Measurements from ENCODE around the gene COQ10B.
A peak's percentile ranks its signal among the peaks of the same experiment; 100 is the strongest.
"Not testable (repeated sequence)": the region's sequence is repeated elsewhere in the genome, so short reads cannot be mapped to it uniquely, and the experiment has no call there.

Gene COQ10B

GRCh38 chr2:197453123-197453913 is at the start of gene COQ10B:
COQ10B (plus strand) TSS chr2:197453552; CDS start chr2:197453561, 9 bp downstream.
- peak; percentile 93 to 94 for DNase-seq

- no peak for DNase-seq
Observed at GRCh38 chr2:197405582-197405981, 47.8 kb upstream of the COQ10B start.

DNA sequence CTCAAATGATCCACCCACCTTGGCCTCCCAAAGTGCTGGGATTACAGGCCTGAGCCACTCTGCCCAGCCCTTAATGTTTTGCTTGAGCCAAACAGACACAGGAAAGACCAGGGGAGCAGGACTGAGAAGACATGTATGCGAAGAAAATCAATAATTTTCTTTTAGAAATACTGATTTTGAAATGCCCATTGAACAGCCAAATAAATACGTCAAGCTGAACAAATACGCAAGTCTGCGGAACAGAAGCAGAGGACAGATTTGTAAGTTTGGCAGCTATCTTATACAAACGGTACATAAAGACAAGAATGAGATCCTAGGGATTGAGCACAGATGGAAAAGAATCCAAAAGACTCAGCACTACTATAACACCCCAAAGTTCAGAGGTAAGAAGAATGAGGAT is 39.3 kb upstream of the COQ10B start:
- DNase-seq: no peak

DNA sequence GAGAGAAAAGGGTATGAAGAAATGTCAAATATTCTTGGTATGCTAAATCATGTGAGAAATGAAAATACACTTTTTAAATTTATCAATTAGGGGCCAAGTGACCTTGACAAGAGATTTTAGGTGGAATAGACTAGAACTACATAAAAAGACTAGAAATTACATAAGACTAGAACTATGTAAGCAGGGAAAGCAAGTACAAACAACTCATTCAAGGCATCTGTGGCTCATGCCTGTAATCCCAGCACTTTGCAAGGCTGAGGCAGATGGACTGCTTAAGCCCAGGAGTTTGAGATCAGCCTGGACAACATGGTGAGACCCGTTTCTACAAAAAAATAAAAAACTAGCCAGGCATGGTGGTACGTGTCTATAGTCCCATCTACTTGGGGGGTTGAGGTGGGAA is 38.8 kb upstream of the COQ10B start:
- no peak for DNase-seq

GRCh38 chr2:197416268-197416667 is 37.1 kb upstream of the COQ10B start:
- DNase-seq: no peak

GRCh38 chr2:197419438-197419837 is 33.9 kb upstream of the COQ10B start:
- DNase-seq: no peak

- DNase-seq: no peak
Observed at GRCh38 chr2:197423307-197423706, 30.0 kb upstream of the COQ10B start.

- no peak for DNase-seq
Observed at GRCh38 chr2:197425550-197425949, 27.8 kb upstream of the COQ10B start.

- no peak for DNase-seq
Observed at GRCh38 chr2:197426723-197427603, 26.4 kb upstream of the COQ10B start.

DNA sequence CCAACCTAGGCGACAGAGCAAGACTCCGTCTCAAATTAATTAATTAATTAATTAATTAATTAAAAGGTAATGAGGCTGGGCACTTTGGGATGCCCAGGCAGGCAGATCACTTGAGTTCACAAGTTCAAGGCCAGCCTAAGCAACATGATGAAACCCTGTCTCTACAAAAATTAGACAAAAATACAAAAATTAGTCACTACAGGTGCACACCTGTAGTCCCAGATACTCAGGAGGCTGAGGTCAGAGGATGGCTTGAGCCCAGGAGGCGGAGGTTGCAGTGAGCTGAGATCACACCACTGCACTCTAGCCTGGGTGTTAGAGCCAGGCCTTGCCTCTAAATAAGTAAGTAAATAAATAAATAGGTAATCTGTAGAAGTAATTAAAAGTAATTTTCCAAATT is 25.4 kb upstream of the COQ10B start:
- no peak for DNase-seq

DNA sequence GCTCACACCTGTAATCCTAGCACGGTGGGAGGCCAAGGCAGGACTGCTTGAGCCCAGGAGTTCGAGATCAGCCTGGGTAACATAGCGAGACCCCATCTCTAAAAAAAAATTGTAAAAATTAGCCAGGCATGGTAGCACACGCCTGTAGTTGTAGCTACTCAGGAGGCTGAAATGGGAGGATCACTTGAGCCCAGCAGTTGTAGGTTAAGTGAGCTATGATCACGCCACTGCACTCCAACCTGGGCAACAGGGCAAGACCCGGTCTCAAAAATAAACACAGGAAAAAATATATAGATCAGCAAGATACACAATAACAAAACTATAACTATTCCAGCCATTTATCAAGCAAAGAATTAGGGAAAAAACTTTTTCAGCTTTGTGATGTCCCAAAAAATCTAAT is 21.5 kb upstream of the COQ10B start:
- no peak for DNase-seq

DNA sequence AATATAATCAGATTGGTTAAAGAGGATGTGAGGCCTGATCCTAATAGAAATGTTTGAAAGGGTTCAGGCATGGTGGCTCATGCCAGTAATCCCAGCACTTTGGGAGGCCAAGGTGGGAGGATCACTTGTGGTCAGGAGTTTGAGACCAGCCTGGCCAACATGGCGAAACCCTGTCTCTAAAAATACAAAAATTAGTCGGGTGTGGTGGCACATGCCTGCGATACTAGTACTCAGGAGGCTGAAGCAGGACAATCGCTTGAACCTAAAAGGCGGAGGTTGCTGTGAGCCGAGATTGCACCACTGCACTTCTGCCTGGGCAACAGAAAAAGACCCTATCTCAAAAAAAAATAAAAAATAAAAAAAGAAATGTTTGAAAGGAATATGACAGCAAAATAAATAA is 20.8 kb upstream of the COQ10B start:
- DNase-seq: not testable (repeated sequence)

- DNase-seq: no peak
Observed at GRCh38 chr2:197433780-197434438, 19.4 kb upstream of the COQ10B start.

- peak; percentile 96 to 98 for DNase-seq
Observed at GRCh38 chr2:197434541-197435513, 18.5 kb upstream of the COQ10B start, which contains the start of gene SF3B1. SF3B1 (minus strand) TSS chr2:197435028; CDS start chr2:197434999, 29 bp downstream.

DNA sequence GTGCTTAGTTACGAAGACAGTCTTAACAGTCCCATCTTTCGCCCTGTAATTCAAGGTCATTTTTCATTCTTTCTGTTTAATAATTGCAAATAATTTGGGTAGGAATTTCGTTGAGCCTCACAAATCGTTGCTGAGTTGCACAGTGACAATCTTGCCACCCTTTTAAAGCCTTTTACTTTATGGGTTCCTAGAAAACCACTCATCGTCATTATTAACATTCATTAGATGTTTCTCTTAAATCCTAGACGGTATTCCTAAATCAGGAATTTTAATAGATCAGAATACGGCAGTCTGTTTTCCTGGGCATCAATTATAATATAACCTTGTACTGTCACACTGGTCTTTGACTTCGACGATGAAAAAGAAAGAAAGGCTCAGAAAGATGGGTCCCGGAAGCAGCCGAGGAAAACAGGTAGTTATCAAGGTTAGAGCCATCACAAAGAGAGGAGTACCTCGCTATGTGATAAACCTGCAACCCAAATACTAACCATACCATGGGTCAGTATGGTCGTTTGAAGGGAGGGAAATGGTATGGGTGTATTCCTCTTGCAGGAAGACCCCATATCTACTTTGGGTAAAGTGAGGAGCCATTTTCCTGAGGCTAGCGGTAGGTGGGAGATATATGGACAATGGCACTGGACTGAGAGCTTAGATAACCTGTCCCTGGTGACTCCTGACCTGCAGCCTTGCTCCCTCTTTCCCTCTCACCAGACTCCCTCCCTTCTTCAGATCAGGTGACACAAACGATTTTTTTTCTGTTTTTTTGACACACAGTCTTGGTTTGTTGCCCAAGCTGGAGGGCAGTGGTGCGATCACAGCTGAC is 17.5 kb upstream of the COQ10B start:
- no peak for DNase-seq

GRCh38 chr2:197437380-197437779 is 16.0 kb upstream of the COQ10B start:
- DNase-seq: no peak

DNA sequence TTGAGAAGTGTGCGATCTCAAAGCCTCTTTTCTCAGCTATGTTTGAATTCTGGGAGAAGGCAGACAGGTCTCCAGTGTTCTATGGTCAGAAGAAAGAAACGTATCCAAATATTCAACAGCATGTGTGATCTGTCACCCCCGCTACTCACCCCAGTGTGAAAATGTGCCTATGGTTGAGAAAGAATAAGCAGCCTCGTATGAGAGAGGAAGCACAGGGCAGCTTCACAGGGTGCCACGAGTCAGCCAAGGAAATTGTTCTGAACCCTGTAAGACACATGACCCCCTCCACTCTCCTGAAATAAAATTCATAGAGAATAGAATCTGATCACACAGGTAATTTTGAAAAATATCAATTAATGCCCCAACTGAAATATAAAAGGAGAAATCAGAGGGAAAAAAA is 10.5 kb upstream of the COQ10B start:
- no peak for DNase-seq

GRCh38 chr2:197445746-197446145 is 7.6 kb upstream of the COQ10B start:
- DNase-seq: no peak

DNA sequence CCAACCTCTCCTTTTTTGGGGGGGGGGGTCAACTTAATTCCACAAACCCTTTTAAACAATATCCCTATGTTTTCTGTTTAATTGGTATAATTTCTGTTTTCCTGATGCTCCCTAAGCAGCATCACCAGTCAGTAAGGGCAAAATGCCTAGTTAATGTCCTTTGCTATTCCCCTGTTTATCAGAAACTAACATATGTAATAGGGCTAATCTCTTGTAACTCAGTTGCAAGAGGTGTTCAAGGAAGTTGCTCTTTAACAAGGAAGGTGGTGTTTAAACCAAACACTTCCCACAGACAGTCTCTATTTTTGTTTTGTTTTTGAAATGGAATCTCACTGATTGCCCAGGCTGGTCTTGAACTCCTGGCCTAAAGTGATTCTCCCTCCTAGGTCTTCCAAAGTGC is 6.5 kb upstream of the COQ10B start:
- DNase-seq: no peak

- DNase-seq: no peak
Observed at GRCh38 chr2:197450465-197450864, 2.9 kb upstream of the COQ10B start.

DNA sequence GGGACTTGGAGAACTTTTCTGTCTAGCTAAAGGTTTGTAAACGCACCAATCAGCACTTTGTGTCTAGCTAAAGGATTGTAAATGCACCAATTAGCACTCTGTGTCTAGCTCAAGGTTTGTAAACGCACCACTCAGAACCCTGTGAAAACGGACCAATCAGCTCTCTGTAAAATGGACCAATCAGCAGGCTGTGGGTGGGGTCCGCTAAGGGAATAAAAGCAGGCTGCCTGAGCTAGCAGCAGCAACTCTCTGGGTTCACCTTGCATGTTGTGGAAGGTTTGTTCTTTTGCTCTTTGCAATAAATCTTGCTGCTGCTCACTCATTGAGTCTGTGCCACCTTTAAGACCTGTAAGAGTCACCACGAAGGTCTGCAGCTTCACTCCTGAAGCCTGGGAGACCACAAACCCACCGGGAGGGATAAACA is 2.4 kb upstream of the COQ10B start:
- not testable (repeated sequence) for DNase-seq

All from stimulated activated CD4-positive, alpha-beta T cell treated with anti-CD3 and anti-CD28 coated beads, Interleukin-2, amount 100 ng/mL, for 48 hours (primary cell).